CD14-positive monocyte (primary cell): ENCODE results near the gene TBC1D5. TPM values are rescaled to one million over a fixed set of nuclear protein-coding genes. Genes with fewer than 3 reads are reported as not detected.

Experiments used
- DNase-seq, 3 donors: peaks; one replicate each; pipeline ENCODE4 v3.0.0-alpha.2; 2011 to 2022
- H2AFZ ChIP-seq: 2 replicates; pipeline ENCODE4 v1.6.0; 2012; ENCODE audit warnings: mild to moderate bottlenecking, low read depth, low read length, inconsistent platforms; ENCODE audit not compliant: insufficient read depth, poor library complexity, severe bottlenecking
- H3K27ac ChIP-seq, 2 donors: 1 replicate in 1 of 2; 2 replicates in 1 of 2; pipeline ENCODE4 v1.5.1; 2012 to 2013; ENCODE audit warnings: low read length in 2 of 2, control low read depth in 1 of 2, inconsistent platforms in 1 of 2, low read depth in 1 of 2, mild to moderate bottlenecking in 1 of 2
- H3K27me3 ChIP-seq, 2 donors: one replicate each; pipeline versions ENCODE4 v1.6.0 to v1.6.1; 2011 to 2013; ENCODE audit warnings: low read length in 2 of 2; ENCODE audit not compliant: control insufficient read depth in 2 of 2, insufficient read depth in 2 of 2
- H3K36me3 ChIP-seq, 2 donors: replicated peaks in 1 of 2; 1 replicate in 1 of 2; 2 replicates in 1 of 2; pipeline versions ENCODE4 v1.5.1 to v1.6.1; 2012 to 2013; ENCODE audit warnings: low read length in 2 of 2, control low read depth in 1 of 2, inconsistent platforms in 1 of 2, mild to moderate bottlenecking in 1 of 2; ENCODE audit not compliant: insufficient read depth in 2 of 2, control insufficient read depth in 1 of 2
- H3K4me1 ChIP-seq, 2 donors: 1 replicate in 1 of 2; 2 replicates in 1 of 2; pipeline versions ENCODE4 v1.5.1 to v1.6.1; 2012 to 2013; ENCODE audit warnings: low read length in 2 of 2, control low read depth in 1 of 2, inconsistent platforms in 1 of 2, mild to moderate bottlenecking in 1 of 2, moderate library complexity in 1 of 2; ENCODE audit not compliant: insufficient read depth in 2 of 2, control insufficient read depth in 1 of 2
- H3K4me2 ChIP-seq: replicated peaks from 2 replicates; pipeline ENCODE3; 2012; ENCODE audit warnings: low read length, moderate library complexity, mild to moderate bottlenecking; ENCODE audit not compliant: poor library complexity, severe bottlenecking; ENCODE audit errors: extremely low read depth
- H3K4me3 ChIP-seq, 3 experiments: fragments of 200-600 bp in 1 of 3; sonication (generic) in 1 of 3; replicated peaks in 1 of 3; 1 replicate in 2 of 3; 2 replicates in 1 of 3; pipeline ENCODE4 v1.5.1; 2011 to 2013; ENCODE audit warnings: low read length in 3 of 3, mild to moderate bottlenecking in 3 of 3, control low read depth in 2 of 3, low read depth in 2 of 3, inconsistent platforms in 1 of 3, moderate library complexity in 1 of 3
- H3K79me2 ChIP-seq: 2 replicates; pipeline ENCODE4 v1.6.0; 2012; ENCODE audit warnings: mild to moderate bottlenecking, control low read depth, inconsistent platforms, low read length, moderate library complexity; ENCODE audit not compliant: insufficient read depth
- H3K9ac ChIP-seq: 2 replicates; pipeline ENCODE4 v1.6.0; 2017; ENCODE audit warnings: low read length, mild to moderate bottlenecking; ENCODE audit not compliant: insufficient read depth, poor library complexity, severe bottlenecking
- H3K9me3 ChIP-seq, 2 donors: replicated peaks in 1 of 2; 1 replicate in 1 of 2; 2 replicates in 1 of 2; pipeline versions ENCODE4 v1.5.1 to v1.6.1; 2012 to 2013; ENCODE audit warnings: low read length in 2 of 2, control low read depth in 1 of 2; ENCODE audit not compliant: control insufficient read depth in 1 of 2, insufficient read depth in 1 of 2
- H4K20me1 ChIP-seq: 2 replicates; pipeline ENCODE4 v1.6.0; 2012; ENCODE audit warnings: mild to moderate bottlenecking, low read length, control low read depth, moderate library complexity; ENCODE audit not compliant: insufficient read depth
- H3K27ac Mint-ChIP-seq, 7 donors: one replicate each; pipeline ENCODE4 v1.8.0; 2020; ENCODE audit warnings: mild to moderate bottlenecking in 7 of 7, mixed read lengths in 7 of 7, moderate library complexity in 6 of 7, inconsistent platforms in 2 of 7
- H3K27me3 Mint-ChIP-seq, 3 donors: one replicate each; pipeline ENCODE4 v1.8.0; 2021 to 2022; ENCODE audit warnings: low read depth in 3 of 3, mild to moderate bottlenecking in 3 of 3, mixed read lengths in 3 of 3, moderate library complexity in 3 of 3, inconsistent platforms in 1 of 3
- H3K36me3 Mint-ChIP-seq, 2 donors: one replicate each; pipeline ENCODE4 v1.8.0; 2020; ENCODE audit warnings: mixed read lengths in 2 of 2, inconsistent platforms in 1 of 2, mild to moderate bottlenecking in 1 of 2
- H3K4me1 Mint-ChIP-seq: one replicate; pipeline ENCODE4 v1.8.0; 2020; ENCODE audit warnings: mild to moderate bottlenecking, mixed read lengths
- H3K4me3 Mint-ChIP-seq, 2 donors: one replicate each; pipeline ENCODE4 v1.8.0; 2020; ENCODE audit warnings: mild to moderate bottlenecking in 2 of 2, mixed read lengths in 2 of 2, moderate library complexity in 1 of 2
- H3K9me3 Mint-ChIP-seq, 7 donors: one replicate each; pipeline ENCODE4 v1.8.0; 2020 to 2022; ENCODE audit warnings: mixed read lengths in 7 of 7, mild to moderate bottlenecking in 6 of 7, moderate library complexity in 6 of 7, inconsistent platforms in 2 of 7
- CTCF ChIP-seq: fragments of 200-600 bp; IDR thresholded peaks from one replicate; pipeline ENCODE4 v1.8.0; 2022; ENCODE audit warnings: antibody characterized with exemption, mild to moderate bottlenecking
- WGBS: methylation state at CpG from one replicate; pipeline ENCODE4 v1.1.5; 2013; ENCODE audit warnings: missing lambda C conversion rate; ENCODE audit not compliant: insufficient coverage; 5-methylcytosine and 5-hydroxymethylcytosine counted together
- intact Hi-C, 2 donors: fragments of 100-400 bp; cut with micrococcal nuclease; formaldehyde crosslinking; loops; one replicate each; pipeline versions ENCODE4 v1.15.0 to v1.15.1; 2023
- polyA plus RNA-seq, 3 donors: library from polyadenylated mRNA; depleted of rRNA in 1 of 3; unstranded in 2 of 3; stranded (reverse) in 1 of 3; fragments of 300-500 nt in 2 of 3; fragments of >200 nt in 1 of 3; fragmentation: Illumina TruSeq in 2 of 3; gene quantifications; 1 replicate in 2 of 3; 2 replicates in 1 of 3; pipeline ENCODE4 v1.2.3, GENCODE V29; 2012 to 2021

The TBC1D5 gene
- polyA plus RNA-seq, 3 donors = 17.6 to 35.3 (median 21.0) TPM

GRCh38 chr3:17386432-17386831 is 356.0 kb downstream of the TBC1D5 start:
- peaks cover 9 to 16% of the 10 kb centered on the region in 2 donors for H3K4me1 ChIP-seq
- intact Hi-C loops = no loop called here

GRCh38 chr3:17384567-17385296 is 357.7 kb downstream of the TBC1D5 start:
- no peaks in the 10 kb centered on the region for H3K9me3 Mint-ChIP-seq
- no peaks in the 10 kb centered on the region for H3K27me3 ChIP-seq
- intact Hi-C loops = no loop called here
- peaks cover 14% of the 10 kb centered on the region for H3K4me1 Mint-ChIP-seq
- WGBS = no CpG with 5 or more reads among the region's 3 CpGs
- no peaks in the 10 kb centered on the region for H4K20me1 ChIP-seq
- no peak overlapping the region for H3K4me3 ChIP-seq
- H3K79me2 ChIP-seq = no peaks in the 10 kb centered on the region
- H3K27ac Mint-ChIP-seq = peak overlapping the region in 5 of 7 donors; percentile 28 to 91 (median 81)
- H3K27ac ChIP-seq = peak overlapping the region in 1 of 2 donors; percentile 45
- no peaks in the 10 kb centered on the region for H3K27me3 Mint-ChIP-seq
- H3K4me1 ChIP-seq = peaks cover 9 to 16% of the 10 kb centered on the region in 2 donors
- no peak for TF ChIP-seq CTCF
- H3K36me3 Mint-ChIP-seq = peaks cover 11 to 17% of the 10 kb centered on the region in 2 donors
- peak overlapping the region in 1 of 2 donors; percentile 2 for H3K4me3 Mint-ChIP-seq
- no peaks in the 10 kb centered on the region for H3K9me3 ChIP-seq
- no peak overlapping the region for H3K9ac ChIP-seq
- peak overlapping the region; percentile 21 for H3K4me2 ChIP-seq
- H2AFZ ChIP-seq = no peak overlapping the region
- DNase-seq = peak; percentile 32 to 58 (median 44)
- peaks cover 0 to 20% of the 10 kb centered on the region in 2 donors for H3K36me3 ChIP-seq

More at GRCh38 chr3:17386432-17386831, 356.0 kb downstream of the TBC1D5 start:
- Mint-ChIP-seq H3K9me3 (no peaks in the 10 kb centered on the region), H3K36me3 (peaks cover 23 to 29% of the 10 kb centered on the region in 2 donors), H3K27me3 (no peaks in the 10 kb centered on the region), H3K27ac (no peak overlapping the region), H3K4me3 (no peak overlapping the region), H3K4me1 (peaks cover 14% of the 10 kb centered on the region)
- WGBS = 90% methylated on average over 2 of the region's 8 CpGs
- no peaks in the 10 kb centered on the region for H3K79me2 ChIP-seq
- H3K27me3 ChIP-seq = no peaks in the 10 kb centered on the region
- peaks cover under 1 to 29% of the 10 kb centered on the region in 2 donors for H3K36me3 ChIP-seq
- no peak overlapping the region for H3K9ac ChIP-seq
- no peak for TF ChIP-seq CTCF
- H4K20me1 ChIP-seq = no peaks in the 10 kb centered on the region
- no peak overlapping the region for H3K4me2 ChIP-seq
- no peaks in the 10 kb centered on the region for H3K9me3 ChIP-seq
- no peak overlapping the region for H3K27ac ChIP-seq
- H2AFZ ChIP-seq = no peak overlapping the region
- no peak overlapping the region for H3K4me3 ChIP-seq
- no peak for DNase-seq
